ENCODE data around the gene UBASH3A.

The UBASH3A gene

DNA sequence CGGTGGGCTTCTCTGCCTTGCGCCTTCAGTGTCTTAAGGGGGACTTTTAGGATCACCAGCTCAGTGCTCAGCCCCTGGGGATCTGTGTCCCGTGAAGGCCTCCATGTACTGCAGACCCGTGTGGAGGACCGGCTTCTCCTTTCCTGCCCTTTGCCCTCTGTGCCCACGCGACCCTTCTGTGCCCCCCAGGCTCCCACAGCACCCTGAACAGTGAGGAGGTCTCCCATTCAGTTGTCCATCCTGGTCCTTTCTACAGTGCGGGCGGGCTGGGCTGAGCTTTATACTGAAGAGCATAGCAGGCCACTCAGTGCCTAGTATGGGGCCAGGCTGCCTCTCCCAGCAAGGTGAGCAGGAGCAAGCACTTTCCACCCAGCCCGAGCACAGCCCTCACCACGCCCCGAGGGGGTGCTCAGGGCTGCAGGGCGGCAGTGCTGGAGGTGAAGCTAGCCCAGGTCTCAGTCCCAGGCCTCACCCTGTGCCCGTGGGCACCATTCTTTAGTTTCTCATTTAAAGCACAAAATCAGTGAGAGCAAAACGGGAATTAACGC is 29.7 kb upstream of the UBASH3A start:
- no peak for DNase-seq
- in situ Hi-C loops (cut with MboI; ENCODE audit: low pct_unique_long_range_greater_than_20kb, low sequenced_read_pairs): no loop called here

DNA sequence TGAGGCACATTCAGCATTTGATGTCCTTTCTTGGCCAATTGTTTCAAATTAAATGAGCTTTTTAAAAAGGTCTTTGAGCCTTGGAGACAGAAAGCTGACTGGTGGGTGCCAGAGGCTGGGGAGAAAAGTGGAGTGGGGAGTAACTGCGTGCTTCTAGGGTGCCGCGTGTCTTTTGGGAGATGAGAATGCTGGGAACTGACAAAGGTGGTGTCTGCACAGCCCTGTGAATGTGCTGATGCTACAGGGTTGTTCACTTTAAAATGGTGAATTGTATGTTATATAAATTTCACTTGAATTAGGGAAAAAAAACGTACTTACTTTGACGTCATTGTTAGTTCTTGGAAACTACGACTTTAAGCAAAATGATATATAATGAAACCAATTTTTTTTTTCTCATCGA is 29.2 kb upstream of the UBASH3A start:
- in situ Hi-C loops (cut with MboI; ENCODE audit: low pct_unique_long_range_greater_than_20kb, low sequenced_read_pairs): no loop called here
- DNase-seq: no peak

DNA sequence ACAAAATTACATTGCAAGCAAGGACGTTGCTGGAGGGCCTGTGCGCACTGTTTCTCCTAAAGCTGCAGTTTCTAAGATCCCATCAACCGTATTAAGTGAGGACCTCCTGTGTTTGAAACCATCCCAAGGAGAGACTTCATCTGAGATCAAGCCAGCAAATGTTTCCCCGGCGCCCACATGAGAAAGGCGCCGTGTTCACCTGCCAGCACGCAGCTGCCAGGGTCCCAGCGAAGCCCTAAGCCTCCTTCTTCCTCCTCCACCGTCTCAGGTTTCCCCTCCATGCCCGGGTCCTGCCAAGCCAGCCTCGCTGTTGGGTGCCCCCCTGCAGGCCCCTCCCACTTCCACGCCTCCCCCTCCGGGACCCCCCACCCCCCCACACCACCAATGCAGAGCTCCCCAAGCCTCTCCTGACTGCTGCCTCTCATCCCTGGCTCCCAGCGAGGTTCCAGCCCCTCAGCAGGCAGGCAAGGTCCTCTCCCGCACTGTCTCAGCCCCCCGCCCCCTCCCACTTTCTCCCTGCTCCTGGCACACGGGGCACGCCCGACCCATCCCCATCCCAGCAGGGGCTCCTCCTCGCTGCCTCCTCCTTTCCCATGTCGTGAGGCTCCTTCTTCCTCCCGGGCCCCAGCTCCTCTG is 28.7 kb upstream of the UBASH3A start:
- no peak for DNase-seq
- in situ Hi-C loops (cut with MboI; ENCODE audit: low pct_unique_long_range_greater_than_20kb, low sequenced_read_pairs): no loop called here

DNA sequence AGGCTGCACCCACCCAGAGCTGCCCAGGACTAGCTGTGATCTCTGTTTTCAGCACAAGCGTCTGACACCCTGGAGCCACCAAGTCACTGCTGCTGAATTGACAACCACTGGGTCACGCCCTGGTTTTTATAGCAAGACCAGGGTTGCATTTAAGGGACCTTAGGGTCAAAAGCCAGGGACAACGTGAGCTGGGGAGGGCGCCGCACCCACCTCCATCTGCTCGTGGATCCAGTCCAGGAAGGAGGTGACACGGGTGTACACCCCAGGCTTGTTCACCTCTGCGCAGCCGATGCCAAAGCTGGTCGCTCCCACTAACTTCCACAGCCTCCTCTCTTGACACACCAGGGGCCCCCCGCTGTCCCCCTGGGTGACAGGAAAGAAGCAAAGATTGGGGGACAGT is 28.2 kb upstream of the UBASH3A start:
- in situ Hi-C loops (cut with MboI; ENCODE audit: low pct_unique_long_range_greater_than_20kb, low sequenced_read_pairs): no loop called here
- no peak for DNase-seq

DNA sequence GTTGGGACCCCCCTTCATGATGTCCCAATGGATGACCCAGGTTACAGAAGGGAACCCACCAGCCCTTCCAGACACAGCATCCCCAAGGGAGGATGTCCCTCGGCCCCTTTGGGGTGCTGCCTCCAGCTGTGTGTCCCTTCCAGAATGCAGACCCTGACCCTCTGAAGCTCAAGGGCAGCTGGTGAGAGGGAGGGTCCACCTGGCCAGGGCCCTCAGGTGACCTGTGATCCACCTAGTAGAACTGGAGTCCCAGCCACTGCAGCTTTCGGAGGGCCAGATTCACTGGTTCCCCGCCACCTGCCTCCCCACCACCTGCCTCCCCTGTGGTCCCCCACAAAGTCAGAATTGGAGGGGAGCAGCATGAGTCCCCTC is 27.8 kb upstream of the UBASH3A start:
- no peak for DNase-seq
- in situ Hi-C loops (cut with MboI; ENCODE audit: low pct_unique_long_range_greater_than_20kb, low sequenced_read_pairs): no loop called here

DNA sequence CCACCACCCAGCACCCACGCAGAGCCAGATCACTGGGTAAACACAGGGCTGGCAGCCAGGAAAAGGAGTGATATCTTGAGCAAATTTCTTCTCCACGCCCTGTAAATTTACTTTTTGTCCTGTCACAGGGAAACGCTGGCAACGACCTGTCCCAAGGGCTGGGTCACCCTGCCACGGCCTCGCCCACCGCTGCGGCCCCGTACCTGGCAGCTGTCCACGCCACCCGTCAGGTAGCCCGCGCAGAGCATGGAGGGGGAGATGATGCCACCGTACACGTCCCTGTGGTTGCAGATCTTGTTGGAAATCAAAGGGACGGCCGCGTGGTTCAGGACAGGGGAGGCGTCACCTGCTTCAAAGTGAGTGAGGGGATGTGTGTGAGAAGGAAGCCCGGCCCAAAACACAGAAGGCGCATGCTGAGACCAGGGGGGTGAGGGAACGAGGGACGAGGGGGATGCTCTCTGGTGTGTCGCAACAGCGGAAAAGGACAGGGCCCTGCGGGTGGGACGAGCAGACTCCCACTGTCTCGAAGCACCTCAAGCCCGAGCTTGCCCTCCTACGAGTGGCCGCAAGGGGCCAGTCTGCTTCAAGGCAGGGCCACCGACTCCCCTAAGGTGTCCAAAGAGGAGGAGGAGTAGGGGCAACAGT is 27.2 kb upstream of the UBASH3A start:
- DNase-seq: no peak
- in situ Hi-C loops (cut with MboI; ENCODE audit: low pct_unique_long_range_greater_than_20kb, low sequenced_read_pairs): no loop called here

DNA sequence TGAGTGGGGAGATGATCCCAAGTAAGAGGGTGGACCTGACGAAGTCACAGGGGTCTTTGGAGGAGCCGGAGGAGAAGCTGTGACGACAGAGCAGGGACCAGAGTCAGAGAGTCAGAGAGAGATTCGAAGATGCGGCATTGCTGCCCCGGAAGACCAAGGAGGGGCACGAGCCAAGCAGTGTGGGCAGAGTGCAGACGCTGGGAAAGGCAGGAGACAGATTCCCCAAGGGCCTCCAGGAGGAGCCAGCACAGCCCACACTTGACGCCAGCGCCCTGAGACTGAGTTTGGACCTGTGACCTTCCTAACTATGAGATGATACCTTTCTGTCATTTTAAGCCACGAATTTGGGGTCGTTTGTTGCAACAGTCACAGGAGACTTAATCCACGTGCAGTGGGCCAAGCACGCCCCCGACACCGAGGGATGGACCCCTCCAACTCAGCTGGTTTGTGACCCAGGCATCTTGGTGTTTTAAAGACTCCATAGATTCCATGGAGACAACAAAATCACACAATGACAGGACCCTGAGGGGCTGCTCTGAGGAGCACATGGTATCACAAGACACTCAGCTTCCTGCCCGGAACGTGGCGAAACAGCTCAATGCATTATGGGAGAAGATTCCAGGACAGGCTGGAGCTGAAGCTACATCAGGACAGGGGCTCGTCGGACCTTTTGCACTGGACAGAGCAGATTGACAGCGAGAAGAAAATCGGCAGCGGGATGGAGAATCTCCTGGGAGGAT is 26.3 kb upstream of the UBASH3A start:
- in situ Hi-C loops (cut with MboI; ENCODE audit: low pct_unique_long_range_greater_than_20kb, low sequenced_read_pairs): no loop called here
- no peak for DNase-seq

DNA sequence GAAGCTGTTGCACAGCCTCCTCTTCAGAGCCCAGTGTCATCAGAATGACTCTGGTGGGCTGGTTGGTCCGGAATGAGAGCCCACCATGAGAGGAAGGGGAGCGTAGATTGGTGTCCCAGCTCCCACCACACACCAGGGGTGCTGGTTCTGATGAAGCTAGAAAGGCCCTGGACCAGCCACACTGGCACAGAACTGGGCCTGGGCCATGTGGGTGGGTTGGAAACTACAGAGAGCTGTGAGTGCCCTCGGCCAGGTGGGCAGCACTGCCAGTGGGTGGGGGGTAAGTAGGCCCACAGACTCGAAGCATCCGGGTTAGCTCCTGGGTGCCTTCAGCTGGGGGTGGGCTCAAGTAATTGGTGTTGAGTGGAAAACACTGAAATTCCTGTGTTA is 25.8 kb upstream of the UBASH3A start:
- in situ Hi-C loops (cut with MboI; ENCODE audit: low pct_unique_long_range_greater_than_20kb, low sequenced_read_pairs): no loop called here
- DNase-seq: no peak

DNA sequence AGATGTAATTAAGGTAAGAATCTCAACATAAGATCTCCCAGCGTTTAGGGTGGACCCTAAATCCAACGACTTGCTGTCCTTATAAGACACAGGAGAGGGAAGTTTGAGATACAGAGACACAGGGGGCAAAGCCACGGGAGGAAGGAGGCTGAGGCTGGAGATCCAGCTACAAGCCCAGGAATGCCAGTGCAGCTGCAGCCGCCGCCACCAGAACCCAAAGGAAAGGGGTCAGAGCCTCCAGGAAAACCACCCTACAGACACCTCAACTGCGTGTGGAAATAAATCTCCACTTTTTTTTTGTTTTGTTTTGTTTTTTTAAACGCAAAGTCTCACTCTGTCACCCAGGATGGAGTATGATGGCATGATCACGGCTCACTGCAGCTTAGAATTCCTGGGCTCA is 25.3 kb upstream of the UBASH3A start:
- in situ Hi-C loops (cut with MboI; ENCODE audit: low pct_unique_long_range_greater_than_20kb, low sequenced_read_pairs): no loop called here
- no peak for DNase-seq

DNA sequence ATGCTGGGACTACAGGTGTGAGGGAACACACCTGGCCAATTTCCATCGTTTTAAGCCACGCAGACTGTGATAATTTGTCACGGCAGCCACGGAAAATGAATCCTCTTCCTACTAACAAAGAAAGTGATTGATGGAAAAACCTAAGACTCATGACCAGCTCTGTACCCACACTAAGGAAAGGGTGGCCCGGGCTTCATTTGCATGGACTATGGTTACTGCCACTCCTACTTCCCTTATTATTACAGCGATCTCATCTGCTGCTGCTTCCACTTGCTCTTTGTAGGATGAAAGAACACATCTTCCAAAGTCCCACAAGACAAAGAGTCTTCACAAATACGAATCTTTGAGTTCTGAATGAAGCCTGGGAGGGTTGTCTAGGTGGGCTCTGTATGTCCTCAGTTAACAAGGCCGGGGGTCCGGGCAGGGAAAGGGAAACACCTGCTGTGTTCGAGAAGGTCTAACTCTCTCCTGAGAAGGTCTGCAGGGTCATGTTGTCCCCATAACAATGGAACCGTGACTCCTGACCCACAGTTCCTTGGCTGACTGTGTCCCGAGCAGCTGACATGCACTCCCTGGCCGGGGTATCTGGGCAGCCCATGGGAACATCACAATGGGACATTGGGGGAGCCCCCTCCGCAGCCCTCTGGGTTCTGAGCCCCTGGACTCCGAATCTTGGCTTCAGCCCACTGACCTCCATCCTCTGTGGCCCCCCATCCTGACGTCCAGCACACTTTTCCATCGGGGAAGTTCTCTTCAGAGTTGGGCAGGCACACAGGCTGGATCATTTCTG is 24.1 kb upstream of the UBASH3A start:
- in situ Hi-C loops (cut with MboI; ENCODE audit: low pct_unique_long_range_greater_than_20kb, low sequenced_read_pairs): no loop called here

DNA sequence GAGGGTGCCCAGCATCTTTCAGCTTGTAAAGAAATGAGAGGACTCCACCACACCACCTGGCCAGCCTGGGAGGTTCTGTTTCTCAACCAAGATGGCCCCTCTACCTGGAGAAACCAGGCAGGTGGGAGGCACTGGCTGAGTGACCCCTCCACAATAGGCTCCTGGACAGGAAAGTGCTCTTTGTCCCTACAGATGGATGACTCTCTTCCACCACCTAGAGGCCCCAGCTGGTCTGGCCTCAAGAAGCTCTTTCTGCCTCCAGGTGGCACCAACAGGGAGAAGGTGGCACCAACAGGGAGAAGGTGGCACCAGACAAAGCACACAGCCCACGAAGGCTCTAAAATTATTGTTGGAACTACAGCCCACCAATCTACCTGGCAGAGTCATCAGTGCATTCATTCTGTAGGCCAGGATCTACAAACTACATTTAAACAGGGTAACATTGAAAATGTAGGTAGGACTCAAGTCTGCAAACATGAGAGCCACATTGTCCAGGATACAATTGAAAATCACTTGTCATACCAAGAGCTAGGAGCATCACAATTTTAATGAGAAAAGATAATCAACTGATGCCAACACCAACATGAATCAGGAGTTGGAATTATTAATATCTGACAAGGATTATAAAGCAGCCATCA is 22.2 kb upstream of the UBASH3A start:
- in situ Hi-C loops (cut with MboI; ENCODE audit: low pct_unique_long_range_greater_than_20kb, low sequenced_read_pairs): no loop called here
- no peak for DNase-seq

More for the DNA sequence above, 24.1 kb upstream of the UBASH3A start:
- no peak for DNase-seq

DNA sequence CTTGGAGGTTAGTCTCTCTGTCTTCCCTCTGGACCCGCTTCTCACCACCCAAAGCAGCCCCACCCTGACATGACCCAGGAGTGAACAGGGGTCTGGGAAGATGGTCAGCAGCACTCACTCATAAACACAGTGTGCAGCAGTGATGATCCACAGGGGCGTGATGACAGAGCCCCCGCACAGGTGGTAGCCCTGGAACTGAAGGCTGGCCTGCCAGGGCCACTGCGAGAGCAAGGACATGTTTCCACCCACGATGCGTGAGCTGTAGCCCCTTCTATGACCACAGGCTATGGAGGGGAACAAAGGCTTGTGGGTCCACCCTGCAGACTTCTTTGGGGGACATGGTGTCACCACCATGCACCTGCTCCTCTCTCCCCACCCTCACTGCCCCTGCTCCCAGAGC is 20.8 kb upstream of the UBASH3A start:
- no peak for DNase-seq
- in situ Hi-C loops (cut with MboI; ENCODE audit: low pct_unique_long_range_greater_than_20kb, low sequenced_read_pairs): no loop called here

DNA sequence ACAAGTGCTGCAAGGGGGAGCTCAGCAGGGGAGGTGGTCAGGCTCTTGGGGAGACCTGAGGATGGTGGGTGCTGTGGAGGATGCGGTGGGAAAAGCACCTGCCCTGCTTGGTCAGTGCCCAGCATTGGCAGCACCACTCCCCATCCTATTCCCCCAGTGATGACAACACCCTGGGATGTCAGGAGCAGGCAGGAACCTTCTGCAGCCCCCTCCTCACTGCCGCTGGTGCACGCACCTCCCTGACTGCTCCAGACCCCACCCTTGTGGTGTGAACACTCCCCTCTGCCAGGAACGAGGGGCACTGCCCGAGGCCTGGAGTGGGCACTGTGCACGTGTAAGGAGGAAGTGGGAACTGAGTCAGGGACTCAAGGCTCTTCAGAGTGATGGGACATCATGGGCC is 20.4 kb upstream of the UBASH3A start:
- in situ Hi-C loops (cut with MboI; ENCODE audit: low pct_unique_long_range_greater_than_20kb, low sequenced_read_pairs): no loop called here

DNA sequence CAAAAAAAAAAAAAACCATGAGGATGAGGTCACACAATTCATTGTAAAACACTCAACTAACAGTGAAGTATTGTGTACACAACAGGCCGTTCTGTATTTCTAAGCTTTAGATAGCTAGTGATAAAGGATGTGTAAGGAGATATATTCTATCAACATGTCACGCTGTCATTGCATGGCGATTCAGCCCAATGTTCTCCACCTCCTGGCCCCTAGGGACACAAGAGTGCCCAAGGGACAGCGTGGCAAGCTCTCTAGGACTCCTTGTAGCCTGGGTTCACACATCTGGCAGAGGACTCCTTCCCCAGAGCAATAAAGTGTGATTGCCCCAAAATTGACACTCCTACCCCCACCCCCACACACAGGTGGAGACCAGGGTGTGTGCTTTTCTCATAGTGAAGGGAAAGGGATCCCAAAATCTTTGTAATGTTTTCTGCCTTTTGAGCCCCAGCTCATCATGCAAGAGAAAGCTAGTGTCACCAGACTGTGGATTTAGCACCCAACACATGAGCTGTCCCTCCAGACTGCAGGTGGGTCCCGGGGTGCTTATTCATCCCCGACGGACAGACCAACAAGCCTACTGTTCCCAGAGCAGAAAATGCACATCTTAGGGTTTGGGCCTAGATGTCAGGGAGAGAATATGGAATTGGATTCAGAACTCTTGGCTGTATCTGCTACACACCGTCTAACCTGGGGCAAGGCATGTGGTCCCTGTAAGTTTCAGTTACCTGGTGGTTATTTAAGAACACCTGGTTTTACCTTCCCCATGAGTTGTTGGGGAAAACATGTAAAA is 19.4 kb upstream of the UBASH3A start:
- DNase-seq: no peak
- in situ Hi-C loops (cut with MboI; ENCODE audit: low pct_unique_long_range_greater_than_20kb, low sequenced_read_pairs): no loop called here

More for the DNA sequence above, 20.4 kb upstream of the UBASH3A start:
- DNase-seq: no peak

DNA sequence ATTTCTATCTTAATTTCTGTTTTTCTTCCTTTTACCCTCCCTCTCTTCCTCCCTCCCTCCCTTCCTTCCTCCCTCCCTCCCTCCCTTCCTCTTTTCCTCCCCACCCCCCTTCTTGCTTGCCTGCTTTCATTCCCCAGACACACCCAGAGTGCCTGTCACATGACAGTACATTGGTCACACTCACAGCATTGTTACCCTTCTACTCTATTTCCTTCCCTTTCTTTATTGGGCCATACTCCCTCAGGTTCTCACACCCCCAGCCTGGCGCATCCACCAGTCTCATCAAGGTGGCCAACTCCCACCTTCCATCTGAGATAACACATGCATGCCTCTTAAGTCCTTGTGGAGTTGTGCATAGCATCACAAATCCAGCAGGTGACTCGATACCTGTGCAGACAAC is 18.7 kb upstream of the UBASH3A start:
- in situ Hi-C loops (cut with MboI; ENCODE audit: low pct_unique_long_range_greater_than_20kb, low sequenced_read_pairs): no loop called here
- DNase-seq: peak; percentile 11

DNA sequence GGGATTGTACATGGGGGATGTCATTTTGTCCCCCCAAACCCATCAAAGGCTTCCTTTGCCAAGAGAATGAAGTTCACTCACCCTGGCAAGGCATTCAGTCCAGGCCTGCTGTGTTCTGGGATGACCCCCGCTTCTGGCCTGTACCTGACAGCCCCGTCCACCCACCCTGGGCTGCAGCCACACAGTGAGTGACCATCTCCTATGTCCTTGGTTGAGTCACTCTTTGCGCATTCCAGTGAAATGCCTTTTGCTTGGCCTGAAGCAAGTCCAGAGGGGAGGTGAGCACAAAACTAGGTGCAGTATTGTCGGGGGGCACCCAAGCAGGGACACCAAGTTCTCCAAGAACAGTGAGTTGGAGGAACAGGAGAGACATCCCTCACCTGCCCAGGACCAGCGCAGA is 18.1 kb upstream of the UBASH3A start:
- in situ Hi-C loops (cut with MboI; ENCODE audit: low pct_unique_long_range_greater_than_20kb, low sequenced_read_pairs): no loop called here

DNA sequence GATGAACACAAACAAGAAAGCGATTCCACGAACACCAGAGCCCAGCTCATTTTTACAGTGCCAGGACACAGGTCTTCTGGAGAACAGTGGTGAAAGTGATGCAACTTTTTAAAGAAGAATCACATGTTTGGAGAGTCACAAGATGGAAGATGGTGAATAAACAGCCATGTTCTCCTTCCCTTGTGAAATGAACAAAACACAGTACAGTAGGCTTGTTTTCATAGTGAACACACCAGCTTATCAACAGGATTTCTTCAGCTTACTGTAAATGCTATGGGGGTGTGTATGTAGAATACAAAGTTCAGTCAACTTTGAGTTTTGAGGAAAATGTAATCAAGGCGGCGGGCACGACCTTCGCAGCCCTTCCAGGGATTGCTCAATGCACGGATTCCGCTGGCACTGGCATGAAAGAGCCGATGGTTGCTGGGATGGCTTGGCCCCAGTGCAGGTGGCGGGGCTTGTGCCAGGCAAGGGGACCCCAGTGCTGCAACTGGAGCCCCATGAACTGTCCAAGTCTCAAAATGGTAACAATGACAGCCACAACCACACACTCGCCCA is 17.6 kb upstream of the UBASH3A start:
- no peak for DNase-seq
- in situ Hi-C loops (cut with MboI; ENCODE audit: low pct_unique_long_range_greater_than_20kb, low sequenced_read_pairs): no loop called here

More for the DNA sequence above, 18.1 kb upstream of the UBASH3A start:
- no peak for DNase-seq

DNA sequence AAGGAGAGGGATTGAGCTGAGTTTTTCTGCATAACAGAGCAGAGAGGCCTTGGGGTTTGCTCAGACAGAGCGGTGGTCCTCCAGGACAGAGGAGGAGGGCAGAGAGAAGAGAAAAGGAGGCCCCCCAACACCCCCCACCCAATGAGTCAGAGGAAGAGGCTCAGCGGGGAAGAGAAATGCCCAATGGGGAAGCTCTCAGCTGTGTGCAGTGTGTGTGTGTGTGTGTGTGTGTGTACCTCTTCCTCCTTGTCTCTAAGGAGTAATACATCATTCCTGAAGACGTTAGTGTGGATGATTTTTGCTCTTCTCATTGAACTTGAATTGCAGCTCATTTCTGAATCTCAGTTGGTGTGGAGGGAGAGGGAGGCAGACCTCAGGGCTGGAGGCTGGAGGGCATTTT is 16.5 kb upstream of the UBASH3A start:
- DNase-seq: no peak
- in situ Hi-C loops (cut with MboI; ENCODE audit: low pct_unique_long_range_greater_than_20kb, low sequenced_read_pairs): no loop called here

Data from KBM-7 (cell line).